NCI-H82 treated with DMSO at 0.1 percent for 48 hours (cell line): Measurements from ENCODE around the gene TMEM151A.
"Not testable (repeated sequence)": the region's sequence is repeated elsewhere in the genome, so short reads cannot be mapped to it uniquely, and the experiment has no call there.

ENCODE experiments used
- DNase-seq: peaks from one replicate; lab custom pipeline; 2025; ENCODE audit not compliant: unreplicated experiment; lab: John Stamatoyannopoulos, UW

The TMEM151A gene

DNA sequence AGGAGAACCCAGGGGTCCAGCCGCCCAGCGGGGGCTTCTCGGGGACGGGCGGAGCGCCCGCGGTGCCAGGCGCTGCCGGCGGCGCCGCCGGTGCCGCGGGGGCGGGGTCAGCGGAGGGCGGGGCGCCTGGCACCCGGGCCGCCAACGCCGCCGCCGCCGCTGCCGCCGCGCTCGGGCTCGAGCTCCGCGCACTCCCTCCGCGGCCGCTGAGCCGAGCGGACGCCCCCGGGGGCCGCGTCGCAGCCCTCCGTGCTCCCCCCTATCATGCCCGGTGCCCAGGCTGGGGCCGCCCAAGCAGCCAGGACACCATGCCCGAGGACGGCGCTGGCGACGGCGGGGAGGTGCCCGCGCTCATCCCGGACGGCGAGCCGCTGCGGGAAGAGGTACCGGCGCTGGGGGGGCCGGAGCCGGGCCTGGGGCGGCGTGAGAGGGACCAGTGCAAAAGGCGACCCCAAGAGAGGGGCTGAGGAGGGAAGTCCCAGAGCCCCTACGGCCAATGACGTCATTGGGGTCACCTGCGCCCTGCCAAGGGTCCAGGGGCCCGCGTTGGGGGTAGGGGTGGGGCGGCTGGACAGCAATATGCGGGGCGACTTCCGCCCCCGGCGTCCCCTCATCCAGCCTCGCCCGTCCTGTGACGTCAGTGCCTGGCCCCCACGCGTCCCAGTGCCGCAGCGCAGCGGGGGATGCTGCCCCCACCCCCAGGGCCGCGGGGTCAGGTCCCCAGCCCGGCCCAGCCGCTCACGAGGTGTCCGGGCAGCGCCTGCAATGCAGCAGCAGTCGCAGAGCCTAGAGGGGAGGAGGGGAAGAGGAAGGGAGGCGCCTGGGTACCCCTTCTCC lies at the start of gene TMEM151A:
TSS of gene TMEM151A (plus strand) at position 189 of the 837 bp plus-strand sequence. CDS start at position 309, 120 bp downstream.
- DNase-seq, result no peak

DNA sequence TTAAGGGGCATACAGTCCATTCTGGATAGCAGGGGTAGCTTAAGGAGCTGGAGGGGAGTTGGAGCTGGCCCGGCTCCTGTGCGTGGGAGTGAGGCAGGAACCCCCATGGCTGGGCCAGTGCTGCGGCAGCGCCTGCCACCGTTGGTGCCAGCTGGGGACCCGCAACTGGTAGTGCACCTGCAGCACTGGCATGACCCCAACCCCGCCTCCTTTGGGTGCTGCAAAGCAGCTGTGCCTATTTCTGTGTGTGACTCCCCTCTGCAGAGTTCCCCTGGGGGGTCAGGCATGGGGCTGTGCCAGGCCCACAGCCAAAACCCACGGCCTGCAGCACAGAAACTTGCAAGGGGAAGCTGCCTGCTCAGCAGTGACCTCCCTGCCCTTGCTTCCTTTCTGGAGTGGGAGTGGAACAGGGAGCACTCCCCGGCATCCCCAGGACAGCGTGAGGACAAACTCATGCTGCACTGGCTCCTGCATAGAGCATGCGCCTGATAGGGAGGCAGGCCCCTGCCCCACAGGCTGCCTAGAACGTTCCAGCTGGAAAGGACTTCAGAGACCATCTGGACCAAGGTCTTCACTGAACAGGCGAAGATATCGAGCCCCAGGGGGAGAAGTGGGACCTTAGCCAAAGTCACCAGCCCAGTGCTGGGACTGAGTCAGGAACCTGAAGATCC lies 49.5 kb upstream of the TMEM151A start:
- DNase-seq, result no peak

DNA sequence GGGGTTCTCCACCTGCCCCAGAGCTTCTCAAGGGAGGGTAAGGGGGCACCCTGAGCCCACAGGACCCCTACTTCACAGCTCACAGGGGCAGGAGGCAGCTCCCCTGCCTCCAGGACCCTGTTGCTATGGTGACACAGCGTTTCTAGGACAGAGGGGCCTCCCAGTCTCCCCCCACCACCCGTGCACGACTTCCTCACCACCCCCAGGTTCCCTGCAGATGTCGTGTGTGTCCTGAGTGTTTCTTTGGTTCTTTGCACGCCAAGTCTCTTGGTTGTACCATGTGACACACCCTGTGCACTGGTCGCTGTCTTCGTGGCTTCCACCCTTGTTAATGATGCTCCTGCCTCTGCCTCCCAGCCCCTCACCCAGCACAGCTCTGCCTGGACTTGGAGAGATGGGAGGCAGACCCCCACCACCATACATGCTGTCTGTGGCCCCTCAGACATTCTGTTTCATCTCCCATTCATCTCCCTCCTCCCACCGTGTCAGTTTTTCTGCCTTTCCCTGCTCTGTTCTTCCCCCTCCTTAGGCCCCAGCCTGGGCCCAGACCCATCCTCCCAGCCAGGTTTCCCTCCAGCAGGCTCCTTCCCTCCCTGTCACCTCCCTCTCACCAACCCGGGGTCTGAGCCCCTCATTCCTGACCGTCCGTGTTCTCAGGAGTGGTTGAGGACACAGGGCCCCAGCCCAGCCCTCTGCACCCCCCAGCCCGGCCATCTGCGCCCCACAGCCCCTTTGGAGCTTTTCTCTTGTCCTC lies 47.7 kb upstream of the TMEM151A start:
- DNase-seq, result no peak

DNA sequence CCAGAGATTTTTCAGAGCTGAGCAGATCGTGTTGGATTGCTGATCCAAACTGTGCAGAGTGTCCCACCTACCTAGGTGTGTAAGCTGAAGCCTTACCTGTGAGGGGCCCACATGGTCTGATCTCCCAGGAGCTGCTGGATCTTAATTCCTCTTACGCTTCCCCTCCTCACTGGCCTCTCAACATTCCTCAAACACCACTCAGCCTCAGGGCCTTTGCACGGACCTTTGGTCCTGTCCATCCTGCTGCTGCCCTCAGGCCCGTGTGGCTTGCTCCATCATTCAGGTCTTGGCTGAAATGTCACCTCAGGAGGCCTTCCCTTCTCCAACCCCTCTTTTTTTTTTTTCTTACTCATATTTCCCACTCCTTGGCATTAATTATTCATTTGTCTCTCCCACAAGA lies 44.4 kb upstream of the TMEM151A start:
- DNase-seq, result no peak

DNA sequence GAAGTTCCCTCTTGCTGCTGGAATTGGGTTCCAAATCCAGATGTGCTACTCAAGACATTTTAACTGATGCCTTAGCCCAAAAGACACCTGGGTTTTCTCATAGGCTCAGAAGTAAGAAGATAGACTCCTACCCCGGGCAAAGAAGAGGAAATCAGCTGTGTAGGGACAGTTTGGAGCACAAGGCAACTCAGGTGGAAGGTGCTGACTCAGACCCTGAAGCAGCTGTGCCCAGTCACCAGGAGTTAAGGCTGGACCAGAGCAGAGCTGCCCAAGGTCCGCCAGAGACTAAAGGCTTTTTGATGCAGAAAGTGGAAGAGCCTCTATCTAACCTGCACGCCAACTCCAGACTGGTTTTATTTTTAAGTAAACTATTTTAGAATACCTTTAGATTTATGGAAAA lies 43.9 kb upstream of the TMEM151A start:
- DNase-seq, result no peak

DNA sequence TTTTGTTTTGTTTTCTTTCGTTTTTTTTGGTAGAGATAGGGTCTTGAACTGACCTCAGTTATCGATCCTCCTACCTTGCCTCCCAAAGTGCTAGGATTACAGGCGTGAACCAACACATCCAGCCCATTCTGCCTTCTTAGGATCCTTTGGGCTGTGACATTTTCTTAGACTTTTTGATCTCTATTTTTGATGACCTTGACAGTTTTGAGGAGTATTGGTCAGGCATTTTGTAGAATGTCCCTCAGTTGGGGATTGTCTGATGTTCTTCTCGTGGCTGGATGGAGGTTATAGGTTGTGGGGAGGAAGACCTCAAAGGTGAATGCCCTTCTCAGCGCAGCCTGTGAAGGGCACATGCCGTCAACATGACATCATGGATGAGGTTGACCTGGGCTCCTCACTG lies 42.8 kb upstream of the TMEM151A start:
- DNase-seq, result no peak

DNA sequence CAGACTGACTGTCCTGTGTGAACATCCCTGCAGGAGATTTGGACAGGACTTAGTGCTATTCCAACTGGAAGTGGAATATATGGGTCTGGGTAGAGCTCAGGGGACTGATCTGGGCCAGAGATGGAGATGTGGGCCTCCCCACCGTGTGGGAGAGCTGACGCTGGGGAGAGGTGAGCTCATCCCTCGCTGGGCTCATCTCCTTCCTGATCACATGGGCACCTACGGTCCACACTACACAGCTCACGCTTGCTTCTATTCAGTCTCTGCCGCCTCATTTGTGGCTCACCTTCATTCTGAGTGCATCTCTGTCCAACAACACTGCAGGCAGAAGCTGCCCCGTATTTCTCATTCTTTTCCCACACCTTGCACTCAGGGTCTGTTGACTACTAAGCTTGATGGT lies 39.9 kb upstream of the TMEM151A start:
- no peak for DNase-seq

DNA sequence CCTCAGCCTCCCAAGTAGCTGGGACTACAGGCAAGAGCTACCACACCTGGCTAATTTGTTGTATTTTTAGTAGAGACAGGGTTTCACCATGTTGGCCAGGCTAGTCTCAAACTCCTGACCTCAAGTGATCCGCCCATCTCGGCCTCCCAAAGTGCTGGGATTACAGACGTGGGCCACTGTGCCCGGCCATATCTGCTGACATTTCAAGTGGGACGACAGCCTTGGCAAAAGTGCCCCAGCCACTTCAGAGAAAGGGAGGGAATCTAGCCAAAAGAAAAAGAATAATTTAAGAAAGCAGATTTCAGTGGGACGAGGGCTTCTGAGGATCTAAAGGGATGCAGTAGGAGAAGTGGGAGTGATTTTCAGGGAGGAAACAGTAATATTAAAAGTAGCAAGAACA lies 38.6 kb upstream of the TMEM151A start:
- DNase-seq, result not testable (repeated sequence)

DNA sequence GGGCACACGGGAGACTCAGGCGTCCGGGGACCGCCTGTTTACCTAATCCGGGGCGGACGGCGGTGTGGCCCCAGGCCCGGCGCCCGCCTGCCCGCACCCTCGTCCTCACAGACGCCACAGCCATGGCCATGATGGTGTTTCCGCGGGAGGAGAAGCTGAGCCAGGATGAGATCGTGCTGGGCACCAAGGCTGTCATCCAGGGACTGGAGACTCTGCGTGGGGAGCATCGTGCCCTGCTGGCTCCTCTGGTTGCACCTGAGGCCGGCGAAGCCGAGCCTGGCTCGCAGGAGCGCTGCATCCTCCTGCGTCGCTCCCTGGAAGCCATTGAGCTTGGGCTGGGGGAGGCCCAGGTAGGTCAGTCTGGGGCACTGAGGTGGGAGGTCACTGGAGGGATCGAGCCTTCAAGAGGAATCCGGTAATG lies 33.2 kb upstream of the TMEM151A start:
- DNase-seq, result no peak

DNA sequence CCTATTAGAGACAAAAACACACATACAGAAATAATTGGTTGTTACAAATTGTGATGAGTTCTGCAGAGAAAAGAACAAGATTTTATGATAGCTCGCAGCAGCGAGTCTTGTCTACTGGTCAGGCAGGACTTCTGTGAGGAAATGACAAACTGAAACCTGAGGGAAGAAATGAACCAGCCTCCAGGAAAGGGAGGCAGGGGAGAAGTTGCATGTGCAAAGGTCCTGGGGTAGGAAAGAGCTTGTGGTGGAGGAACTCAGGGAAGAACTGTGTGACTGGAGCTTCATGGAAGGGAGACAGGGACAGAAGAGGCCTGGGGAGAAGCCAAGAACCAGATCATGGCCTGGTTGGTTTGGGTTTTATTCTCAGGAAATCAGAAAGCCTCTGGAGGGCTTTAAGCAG lies 32.5 kb upstream of the TMEM151A start:
- no peak for DNase-seq

DNA sequence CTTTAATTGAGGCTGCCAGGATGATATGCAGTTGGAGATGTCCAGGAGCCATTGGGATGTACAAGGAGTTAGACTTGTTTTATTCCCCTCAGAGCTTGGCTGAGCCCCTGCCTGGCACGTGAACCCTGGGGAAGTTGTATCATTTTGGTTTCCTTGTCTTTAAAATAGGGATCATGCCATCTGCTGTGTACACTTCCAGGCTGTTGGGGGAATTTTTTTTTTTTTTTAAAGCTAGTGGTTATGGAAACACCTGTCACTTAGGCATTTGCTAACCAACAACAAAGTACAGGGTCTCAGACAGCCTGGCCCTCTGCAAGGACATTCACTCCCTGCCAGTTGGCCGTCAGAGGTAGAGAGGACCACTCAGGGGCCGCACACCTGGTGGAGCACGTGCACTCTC lies 31.7 kb upstream of the TMEM151A start:
- DNase-seq, result no peak

DNA sequence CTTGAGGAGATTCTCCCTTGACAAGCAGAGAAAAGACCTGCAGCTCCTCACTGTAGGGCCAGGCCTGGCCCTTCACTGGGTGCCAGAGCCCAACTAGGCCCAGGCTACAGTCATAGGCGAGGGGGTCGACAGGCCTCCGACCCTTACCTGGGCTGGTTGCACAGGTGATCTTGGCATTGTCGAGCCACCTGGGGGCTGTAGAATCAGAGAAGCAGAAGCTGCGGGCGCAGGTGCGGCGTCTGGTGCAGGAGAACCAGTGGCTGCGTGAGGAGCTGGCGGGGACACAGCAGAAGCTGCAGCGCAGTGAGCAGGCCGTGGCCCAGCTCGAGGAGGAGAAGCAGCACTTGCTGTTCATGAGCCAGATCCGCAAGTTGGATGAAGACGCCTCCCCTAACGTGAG lies 30.1 kb upstream of the TMEM151A start:
- no peak for DNase-seq

DNA sequence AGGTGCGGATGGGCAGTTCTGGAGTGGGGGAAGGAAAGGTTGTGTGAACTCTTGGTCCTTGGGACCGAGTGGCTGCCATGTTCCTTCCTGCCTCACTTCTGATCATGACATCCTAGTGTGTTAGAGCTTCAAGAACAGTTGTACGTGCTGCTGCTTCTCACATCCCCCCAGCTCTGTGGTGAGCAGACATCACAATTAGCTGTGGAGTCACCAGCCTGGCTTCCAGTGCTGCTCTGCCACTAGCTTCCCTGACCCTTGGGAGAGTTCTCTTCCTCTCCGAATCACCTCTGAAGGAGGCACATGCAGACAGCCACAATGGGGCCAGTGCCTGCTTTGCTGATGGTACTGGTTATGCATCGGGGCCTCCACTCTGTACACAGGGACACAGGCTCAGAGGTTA lies 29.5 kb upstream of the TMEM151A start:
- DNase-seq, result no peak

DNA sequence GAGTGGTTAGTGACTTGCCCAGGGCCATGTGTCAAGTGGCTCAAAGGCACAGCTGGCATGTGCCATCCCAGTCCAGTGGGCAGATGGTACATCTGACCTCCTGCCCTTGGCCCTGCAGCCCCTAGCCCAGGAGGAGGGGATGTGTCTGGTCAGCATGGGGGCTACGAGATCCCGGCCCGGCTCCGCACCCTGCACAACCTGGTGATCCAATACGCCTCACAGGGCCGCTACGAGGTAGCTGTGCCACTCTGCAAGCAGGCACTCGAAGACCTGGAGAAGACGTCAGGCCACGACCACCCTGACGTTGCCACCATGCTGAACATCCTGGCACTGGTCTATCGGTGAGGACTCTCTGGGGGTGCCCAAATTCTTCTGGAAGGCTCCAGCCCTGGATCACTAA lies 29.0 kb upstream of the TMEM151A start:
- no peak for DNase-seq

DNA sequence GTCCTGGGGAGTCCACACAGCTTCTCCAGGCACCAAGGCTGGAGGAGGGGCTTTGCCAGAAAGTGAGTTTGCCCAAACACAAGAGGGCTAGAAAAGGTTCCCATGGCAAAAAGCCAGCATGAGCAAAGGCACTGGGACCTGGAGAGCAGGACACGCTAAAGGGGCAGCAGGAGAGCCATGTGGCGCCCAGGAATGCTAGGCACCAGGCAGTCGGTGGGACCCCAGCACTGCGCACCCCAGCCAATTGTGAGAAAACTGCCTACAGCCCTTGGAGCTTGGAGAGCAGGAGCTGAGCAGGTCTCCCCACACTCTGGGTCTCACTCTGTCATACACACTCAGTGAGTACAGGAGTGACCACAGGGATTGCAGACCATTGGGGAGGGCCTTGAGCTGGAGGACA lies 28.5 kb upstream of the TMEM151A start:
- no peak for DNase-seq

DNA sequence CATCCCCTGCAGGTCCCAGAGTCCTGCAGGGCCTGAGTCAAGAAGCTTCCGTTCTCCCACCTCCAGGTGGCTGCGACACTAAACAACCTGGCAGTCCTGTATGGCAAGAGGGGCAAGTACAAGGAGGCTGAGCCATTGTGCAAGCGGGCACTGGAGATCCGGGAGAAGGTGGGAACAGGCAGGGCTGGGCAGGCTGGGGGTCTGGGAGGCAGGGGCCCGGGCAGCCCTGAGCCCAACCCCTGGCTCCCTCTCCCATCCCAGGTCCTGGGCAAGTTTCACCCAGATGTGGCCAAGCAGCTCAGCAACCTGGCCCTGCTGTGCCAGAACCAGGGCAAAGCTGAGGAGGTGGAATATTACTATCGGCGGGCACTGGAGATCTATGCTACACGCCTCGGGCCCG lies 27.9 kb upstream of the TMEM151A start:
- no peak for DNase-seq

DNA sequence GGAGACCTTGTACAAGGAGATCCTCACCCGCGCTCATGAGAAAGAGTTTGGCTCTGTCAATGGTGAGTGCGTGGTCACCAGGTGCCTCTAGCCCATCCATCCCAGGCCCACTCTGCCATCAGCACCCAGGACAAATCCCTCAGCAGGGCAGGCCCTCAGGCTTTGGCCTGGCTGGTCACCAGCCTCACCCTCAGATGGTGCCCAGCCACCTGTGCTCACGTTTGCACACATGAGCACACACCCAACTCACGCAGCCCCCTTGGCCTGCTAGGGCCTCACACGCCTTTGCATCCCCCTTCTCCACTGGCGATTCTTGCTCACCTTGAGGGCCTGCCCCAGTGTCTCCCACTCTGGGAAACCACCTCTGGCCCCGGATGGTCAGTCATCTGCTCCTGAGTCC lies 27.3 kb upstream of the TMEM151A start:
- no peak for DNase-seq

DNA sequence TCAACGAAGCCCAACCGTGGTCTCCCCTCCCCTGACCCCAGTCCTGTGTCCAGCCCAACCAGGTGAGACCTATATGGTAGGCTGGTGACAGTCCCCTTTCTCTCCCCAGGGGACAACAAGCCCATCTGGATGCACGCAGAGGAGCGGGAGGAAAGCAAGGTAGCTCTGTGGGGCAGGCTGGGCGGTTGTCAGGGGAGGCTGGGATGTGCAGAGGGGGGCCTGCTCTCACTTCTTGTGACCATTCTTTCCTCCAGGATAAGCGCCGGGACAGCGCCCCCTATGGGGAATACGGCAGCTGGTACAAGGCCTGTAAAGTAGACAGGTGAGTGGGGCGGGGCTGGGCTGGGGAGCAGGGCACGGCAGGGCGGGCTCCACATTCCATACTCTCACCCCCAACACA lies 26.8 kb upstream of the TMEM151A start:
- DNase-seq, result no peak

DNA sequence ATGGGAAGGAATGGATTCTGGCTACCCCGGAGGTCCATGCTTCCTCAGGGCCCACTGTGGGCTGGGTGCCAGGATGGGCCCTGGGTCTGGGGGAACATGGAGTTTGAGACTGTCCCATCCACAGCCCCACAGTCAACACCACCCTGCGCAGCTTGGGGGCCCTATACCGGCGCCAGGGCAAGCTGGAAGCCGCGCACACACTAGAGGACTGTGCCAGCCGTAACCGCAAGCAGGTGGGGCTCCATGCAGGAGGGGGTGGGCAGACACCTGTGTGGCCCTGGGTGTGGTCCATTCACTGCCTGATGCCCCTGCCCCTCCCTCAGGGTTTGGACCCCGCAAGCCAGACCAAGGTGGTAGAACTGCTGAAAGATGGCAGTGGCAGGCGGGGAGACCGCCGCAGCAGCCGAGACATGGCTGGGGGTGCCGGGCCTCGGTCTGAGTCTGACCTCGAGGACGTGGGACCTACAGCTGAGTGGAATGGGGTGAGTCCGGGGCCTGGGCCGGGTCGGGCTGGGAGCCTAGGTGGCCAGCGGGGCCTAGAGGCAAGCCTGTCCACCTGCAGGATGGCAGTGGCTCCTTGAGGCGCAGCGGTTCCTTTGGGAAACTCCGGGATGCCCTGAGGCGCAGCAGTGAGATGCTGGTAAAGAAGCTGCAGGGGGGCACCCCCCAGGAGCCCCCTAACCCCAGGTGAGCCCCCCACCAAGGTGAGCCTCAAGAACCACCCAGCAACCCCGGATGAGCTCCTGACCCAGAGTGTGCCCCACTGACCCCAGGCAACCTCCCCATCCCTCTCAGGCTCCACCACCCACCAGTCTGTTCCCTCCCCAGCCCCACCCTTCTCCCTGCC lies 25.9 kb upstream of the TMEM151A start:
- DNase-seq, result no peak

DNA sequence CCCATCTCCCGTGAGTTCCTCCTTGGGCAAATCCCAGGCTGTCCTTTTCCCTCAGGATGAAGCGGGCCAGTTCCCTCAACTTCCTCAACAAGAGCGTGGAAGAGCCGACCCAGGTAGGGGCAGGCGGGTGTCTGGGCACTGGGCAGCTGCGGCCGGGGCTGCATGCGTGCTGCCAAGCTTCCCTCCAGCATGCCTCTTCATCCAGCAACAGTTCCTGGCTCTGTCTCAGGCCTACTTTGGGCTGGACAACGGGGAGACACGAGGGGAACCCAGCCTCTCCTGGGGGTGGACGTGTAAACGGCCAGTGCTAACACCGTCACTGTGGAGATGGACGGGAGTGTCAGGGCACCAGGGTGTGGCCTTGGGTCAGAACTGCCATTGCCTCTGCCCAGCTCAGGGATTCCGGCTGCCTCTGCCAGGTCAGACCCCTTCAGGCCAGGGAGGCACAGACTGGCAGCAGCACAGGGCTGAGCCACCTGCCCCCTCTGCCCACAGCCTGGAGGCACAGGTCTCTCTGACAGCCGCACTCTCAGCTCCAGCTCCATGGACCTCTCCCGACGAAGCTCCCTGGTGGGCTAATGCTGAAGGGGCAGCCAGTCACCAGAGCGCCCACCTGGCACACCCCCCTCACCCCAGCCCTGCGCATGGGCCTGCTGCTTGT lies 25.2 kb upstream of the TMEM151A start:
- no peak for DNase-seq

DNA sequence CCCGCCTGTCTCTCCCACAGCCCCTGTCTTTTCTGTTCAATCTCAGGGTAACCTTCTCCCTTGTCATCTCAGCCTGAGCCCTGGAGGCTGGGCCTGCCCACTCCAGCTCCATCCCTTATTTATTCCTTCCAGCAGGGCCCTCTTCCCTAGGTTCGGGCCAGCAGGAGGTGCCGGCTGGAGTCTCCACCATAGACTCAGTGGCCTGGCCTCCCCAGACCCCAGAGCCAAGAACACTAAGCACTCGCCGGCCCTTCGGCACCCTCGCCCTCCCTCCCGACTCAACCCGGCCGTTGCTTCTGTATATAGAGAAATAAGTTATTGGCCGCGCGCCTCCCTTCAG lies 24.7 kb upstream of the TMEM151A start:
- no peak for DNase-seq
